SKM-1 treated with dmso at 0.1 percent for 144 hours (cell line): ENCODE results near the gene GABBR1.

Experiments used
- DNase-seq: peaks from one replicate; lab custom pipeline; 2025; ENCODE audit not compliant: unreplicated experiment; lab: John Stamatoyannopoulos, UW

Gene GABBR1

DNA sequence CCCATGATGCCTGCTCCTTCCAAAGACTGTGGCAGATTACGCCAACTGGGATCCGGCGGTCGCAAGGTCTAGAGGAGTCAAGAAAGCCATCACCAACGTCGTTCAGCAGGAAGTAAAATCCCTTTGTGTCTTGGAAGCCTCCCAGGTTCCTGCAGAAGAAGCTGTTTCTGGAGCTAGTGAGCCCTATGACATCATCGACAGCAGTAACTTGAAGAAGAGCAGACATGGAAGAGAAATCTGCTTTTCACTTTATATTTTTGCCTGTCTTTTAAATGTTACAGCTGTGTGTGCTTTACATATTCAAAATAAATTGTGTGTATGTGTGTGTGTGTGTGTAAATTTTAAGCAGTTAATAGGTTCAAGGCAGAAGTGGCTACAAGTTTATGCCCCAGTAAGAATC lies 55.4 kb downstream of the GABBR1 start:
- no peak for DNase-seq

DNA sequence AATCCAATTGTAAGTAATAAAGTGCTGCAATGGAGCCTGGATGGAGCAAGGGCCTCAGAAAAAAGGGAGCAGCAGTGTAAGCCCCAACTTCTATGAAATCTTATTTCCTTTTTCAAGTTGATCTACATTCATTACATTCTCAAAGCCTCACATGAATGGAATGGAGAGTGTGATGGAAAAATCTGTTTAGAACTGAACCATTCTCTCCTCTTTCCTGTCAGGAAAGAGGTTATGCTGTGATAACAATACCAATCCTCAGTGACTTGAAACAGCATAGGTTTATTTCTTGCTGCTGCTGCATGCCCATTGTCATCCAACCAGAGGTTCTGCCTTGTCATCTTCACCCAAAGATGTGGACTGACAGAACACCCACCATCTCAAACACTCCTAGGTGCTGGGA lies 56.9 kb downstream of the GABBR1 start:
- DNase-seq, result no peak

DNA sequence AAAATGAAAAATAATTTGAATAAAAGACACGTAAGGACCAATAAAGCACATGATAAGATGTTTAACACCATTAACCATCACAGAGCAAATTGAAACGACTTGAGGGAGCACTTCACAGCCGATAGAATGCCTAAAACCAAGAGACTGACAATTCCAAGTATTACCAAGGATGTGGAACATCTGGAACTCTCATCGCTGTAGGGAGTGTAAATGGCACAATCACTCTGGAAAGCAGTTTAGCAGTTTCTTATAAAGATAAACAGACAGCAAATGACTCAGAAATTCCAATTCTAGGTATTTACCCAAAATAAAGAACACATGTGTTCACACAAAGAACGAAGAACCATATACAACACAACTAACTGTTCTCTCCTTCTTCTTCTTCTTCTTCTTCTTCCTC lies 65.0 kb downstream of the GABBR1 start:
- no peak for DNase-seq

DNA sequence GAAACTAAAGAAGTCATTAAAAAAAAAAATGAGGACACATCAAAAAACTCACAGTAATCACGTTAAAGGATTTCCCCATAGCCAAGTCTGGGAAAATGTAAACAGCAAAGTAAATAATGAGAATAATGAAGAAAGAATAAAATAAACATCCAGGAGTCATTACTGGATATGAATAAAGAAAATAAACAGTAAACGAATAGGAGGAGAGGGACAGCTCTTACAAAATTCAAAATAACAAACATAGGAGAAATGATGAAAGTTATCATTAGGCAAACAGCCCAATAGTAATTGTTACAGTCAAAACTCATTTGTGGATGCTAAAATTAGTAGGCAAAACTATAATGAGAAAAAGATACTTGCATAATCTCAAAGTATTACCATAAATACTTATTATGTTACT lies 65.4 kb downstream of the GABBR1 start:
- no peak for DNase-seq

DNA sequence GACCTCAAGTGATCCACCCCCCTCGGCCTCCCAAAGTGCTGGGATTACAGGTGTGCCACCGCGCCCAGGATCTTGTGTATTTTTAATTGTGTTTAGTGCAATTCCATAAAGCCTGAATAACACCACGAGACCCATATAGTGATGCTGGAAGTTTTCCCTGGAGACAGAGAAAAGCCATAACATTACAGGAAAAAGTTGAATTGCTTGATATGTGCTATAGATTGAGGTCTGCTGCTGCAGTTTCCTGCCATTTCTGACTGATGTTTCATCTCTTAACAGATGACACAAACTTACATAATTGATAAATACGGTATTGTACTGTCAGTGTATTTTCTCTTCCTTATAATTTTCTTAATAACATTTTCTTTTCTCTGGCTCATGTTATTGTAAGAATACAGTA lies 66.1 kb downstream of the GABBR1 start:
- DNase-seq, result no peak

DNA sequence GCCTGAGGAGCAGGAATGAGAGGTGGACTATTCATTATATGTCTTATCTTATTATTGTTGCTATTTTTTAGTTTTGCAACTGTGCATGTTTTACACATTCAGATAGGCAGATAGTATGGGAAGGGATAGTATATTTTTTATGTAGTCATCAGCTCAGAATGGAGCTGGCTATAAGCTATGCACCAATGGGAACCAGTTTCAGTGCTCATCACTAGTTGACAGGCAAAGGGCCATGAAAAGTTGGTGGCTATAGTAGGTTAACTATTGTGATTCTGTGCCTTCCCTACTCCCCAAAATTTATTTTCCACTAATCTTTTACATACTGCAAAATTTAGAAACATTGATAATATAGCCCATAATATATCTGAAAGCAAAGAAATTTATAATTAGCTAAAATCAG lies 68.1 kb downstream of the GABBR1 start:
- no peak for DNase-seq

DNA sequence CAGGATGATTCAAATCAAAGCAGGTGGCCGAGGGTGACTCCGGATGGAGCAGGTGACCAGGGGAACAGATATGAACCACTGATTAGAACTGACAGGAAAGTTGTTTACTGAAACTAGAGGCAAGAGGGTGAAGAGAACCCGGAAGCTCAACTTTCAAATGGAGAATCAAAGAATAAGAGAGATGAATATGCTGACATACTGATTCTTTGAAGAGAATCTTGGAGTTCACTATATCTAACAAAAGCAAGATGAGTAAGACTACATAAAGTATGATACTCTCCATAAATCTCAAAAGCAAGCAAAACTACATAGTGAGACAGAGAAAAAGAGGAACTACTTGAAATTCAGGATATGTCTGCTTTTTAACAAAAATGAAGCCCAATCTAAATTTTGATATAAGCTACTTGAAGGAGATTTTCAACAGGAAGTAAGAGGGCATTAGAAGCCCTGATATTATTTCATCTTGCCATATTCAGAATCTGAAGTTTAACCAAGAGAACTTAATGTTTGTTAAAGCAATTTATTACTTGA lies 69.5 kb downstream of the GABBR1 start:
- no peak for DNase-seq

DNA sequence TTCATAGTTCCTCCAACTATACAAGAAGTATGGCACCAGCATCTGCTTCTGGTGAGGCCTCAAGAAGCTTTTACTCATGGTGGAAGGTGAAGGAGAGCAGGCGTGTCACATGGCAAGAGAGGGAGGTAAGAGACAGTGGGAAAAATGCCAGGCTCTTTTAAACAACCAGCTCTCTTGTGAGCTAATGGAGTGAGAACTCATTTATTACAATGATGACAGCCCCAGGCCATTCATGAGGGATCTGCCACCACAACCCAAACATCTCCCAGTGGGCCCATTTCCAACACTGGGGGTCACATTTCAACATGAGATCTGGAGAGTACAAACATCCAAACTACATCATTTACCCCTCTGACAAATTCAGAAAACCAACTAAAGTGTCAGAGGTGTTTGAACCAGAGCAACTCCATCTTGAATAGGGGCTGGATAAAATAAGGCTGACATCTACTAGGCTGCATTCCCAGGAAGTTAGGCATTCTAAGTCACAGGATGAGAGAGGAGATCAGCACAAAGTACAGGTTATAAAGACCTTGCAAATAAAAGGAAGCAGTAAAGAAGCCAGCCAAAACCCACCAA lies 71.3 kb downstream of the GABBR1 start:
- DNase-seq, result no peak

DNA sequence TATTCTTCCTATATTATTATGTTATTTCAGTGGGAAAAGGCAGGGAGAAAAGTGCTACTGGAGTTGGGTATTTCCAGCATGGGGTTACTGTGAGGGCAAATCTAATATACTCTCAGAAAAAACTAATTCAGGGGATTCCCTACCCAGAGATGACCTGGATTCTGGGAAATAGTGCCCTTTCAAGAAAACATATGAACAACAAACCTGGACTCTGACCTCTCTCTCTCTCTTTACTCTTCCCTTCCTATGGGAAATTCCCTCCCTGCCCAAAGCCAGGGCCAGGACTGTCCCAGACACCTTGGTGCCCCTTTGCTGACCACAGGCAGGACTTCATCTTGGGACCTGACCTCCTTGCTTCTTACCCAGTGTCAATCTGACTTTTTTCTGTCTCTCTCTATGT lies 71.9 kb downstream of the GABBR1 start:
- DNase-seq, result no peak

DNA sequence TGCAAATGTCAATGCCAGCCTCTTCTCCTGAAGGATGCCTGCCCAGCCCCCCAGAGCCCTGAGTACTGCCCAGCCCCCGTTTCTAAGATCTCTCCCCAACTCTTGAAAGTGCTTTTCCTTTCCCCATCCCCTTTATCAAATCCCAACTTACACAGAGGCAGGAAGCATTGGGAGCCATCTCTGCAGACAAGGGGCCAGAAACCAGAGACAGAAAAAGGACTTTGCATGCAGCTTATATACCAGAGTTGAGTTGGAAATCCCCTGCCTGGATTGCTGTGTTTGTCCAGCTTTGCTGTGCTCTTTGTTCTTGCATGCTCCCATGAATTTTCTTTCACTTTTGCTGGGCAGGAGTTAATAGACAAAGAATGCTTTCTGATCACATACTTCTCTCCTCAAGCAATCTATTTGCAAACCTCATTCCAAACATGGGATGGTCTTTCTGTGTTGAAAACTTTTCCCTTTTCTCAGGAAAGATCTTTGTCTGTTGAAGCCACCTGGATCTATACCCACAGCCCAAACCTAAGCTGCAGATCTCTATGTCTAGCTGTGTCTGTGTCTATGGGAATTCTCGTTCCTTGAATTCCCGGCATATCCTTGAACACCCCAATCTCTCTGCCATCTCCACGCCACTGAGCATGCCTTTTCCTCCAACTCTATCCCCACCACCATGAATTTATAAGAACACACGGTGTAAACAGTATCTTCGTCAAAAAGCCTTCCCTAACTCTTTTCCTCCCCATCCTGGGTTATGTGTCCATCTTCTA lies 73.3 kb downstream of the GABBR1 start, which contains the start of gene UBD:
Gene UBD, minus strand, starts transcription at position 209 of the 764 bp plus-strand sequence. Its CDS starts 31 bp downstream, at position 178.
- no peak for DNase-seq

DNA sequence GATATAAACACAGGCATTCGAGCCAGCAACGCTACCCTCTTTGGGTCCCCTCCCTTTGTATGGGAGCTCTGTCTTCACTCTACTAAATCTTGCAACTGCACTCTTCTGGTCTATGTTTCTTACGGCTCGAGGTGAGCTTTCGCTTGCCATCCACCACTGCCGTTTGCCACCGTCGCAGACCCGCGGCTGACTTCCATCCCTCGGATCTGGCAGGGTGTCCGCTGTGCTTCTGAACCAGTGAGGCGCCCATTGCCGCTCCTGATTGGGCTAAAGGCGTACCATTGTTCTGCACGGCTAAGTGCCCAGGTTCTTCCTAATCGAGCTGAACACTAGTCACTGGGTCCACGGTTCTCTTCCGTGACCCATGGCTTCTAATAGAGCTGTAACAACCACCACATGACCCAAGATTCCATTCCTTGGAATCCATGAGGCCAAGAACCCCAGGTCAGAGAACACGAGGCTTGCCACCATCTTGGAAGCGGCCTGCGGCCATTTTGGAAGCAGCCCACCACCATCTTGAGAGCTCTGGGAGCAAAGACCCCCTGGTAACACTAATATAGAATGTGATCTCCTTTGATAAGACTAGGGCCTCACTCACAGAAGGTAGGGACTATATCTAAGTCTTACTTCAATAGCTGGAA lies 74.4 kb downstream of the GABBR1 start:
- no peak for DNase-seq

DNA sequence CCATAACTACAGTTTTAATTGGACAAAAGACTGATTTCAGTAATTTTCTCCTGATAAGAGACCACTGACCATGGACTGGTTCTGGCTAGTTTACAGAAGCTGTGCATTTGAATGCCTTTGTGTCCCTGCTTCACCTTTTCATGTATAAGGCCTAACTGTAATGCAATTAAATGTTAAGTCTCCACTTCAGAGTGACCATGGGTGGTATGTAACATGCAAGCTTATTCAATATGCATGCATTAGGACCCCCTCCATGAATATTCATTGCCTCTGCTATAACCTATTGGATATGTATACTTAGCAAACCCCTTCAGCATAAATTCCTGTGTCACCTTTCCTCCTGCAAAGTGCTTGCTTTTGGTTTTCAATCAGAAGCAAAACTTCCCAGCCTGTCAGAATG lies 75.7 kb downstream of the GABBR1 start:
- no peak for DNase-seq

DNA sequence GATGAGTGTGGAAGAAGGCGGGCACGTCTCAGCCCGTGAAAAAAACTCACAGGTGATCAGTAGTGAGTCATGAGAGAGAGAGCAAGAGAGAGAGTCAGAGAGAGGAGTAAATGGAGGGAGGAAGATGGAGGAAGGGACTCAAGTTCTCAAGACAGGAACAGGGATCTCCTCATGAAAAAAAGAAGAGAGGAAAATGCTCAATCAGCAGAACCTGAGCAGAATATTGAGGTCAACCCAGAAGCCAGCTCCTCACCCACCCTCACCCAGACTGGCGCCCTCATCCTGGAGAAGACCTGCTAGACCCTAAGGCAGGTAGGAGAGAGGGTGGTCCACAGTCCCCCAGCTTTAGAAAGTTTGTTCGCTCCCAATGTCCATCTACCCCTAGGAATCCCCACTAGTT lies 78.2 kb downstream of the GABBR1 start:
- no peak for DNase-seq

DNA sequence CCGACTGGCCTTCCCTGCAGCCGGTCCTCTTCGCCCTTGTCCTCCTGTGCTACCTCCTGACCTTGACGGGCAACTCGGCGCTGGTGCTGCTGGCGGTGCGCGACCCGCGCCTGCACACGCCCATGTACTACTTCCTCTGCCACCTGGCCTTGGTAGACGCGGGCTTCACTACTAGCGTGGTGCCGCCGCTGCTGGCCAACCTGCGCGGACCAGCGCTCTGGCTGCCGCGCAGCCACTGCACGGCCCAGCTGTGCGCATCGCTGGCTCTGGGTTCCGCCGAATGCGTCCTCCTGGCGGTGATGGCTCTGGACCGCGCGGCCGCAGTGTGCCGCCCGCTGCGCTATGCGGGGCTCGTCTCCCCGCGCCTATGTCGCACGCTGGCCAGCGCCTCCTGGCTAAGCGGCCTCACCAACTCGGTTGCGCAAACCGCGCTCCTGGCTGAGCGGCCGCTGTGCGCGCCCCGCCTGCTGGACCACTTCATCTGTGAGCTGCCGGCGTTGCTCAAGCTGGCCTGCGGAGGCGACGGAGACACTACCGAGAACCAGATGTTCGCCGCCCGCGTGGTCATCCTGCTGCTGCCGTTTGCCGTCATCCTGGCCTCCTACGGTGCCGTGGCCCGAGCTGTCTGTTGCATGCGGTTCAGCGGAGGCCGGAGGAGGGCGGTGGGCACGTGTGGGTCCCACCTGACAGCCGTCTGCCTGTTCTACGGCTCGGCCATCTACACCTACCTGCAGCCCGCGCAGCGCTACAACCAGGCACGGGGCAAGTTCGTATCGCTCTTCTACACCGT lies 79.5 kb downstream of the GABBR1 start:
- DNase-seq, result peak; percentile 12

DNA sequence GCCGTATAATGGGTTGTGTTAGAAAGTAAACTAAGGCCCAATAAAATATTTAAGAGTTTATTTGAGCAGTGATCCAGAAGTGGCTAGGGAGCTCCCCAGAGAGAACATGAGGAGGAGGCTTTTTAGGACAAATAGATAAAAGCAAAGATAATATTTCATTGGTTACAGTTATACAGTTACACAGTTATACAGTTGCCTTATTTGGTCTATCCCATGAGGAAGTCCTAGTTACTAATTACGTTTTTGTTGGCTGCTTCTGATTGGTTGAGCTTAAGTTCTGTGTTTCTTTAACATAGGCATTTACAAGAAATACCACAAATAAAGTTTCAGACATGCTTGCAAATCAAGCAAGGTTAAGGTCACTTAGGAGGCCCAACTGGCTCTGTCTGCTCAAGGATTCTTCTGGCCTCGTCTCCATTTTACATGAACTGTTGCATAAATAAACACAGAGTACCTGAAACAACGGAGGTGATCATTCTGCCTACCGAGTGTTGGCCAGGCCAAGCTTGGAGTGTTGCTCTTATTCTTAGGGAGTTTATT lies 80.4 kb downstream of the GABBR1 start:
- peak; percentile 41 for DNase-seq

DNA sequence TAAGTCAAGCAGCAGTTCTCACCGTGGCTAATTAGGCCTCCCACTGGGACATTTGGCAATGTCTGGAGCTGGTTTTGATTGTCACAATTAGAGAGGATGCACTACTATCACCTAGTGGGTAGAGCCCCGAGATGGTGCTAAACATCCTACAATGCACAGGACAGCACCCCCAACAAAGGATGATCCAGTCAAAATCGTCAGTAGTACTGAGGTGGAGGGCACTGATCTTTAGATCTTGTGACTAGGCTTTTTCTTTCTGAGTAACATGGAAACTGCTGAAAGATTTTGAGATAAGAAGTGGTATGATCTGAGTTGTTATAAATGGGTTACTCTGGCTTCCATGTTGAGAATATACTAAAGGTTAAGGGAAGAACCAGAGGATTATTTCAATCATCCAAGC lies 85.4 kb downstream of the GABBR1 start:
- no peak for DNase-seq

DNA sequence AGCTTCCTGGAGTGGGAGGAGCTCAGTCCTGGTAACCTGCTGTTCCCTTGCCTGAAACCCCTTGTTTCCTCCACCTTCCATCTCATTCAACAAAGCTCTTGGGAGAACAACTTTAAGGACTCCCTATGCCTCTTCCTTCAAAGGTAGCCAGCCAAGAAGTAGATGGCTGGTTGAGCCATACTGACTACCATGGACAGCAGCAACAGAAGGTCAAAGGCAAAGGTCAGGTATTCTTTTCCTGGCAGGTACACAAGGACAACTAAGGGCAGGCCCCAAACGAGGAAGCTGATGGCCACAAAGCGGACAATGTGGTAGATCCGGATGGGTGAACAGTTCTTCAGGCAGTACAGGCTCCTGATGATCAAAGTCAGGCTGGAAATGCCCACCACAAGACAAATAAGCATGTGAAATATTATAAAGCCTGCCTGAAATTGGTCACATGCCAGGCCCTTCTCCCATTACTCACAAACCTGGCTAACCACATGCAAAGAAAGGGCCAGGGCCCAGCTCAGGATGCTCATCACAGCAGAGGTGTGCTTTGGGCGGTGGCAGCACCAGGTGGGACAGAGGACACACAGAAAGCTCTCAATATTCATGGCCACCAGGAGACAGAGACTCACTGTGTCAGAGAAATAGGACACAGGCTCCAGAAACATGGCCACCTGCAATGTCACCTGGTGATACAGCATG lies 95.1 kb downstream of the GABBR1 start:
- DNase-seq, result no peak

DNA sequence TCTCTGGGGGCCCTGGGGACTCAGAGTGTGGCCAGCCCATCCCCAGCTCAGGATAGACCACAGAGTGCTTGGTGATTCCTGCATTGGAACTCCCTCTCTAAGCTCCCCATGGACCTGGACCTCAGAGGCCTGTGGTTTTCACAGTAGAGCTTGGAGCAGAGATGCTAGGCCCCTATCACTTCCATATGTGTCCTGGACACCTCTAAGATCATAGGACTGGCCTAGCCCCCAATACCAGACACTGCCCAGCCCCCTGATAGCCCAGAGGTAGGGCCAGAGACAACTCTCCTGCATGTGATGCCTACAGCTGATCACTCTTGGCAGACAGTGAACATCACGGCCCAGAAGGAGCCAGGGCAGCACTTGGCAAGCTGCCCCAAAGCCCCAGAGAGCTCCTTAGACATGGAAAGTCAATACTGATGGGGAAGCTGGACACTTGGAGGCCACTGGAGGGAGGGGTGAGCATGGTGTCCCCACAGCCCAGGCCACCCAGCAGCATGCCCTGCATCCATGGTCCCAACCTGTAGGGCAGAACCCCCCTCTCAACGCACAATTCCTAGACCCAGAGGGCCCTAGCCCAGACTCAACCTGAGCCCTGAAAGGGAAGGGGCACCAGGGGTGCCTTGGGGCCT lies 100.5 kb downstream of the GABBR1 start:
- no peak for DNase-seq

DNA sequence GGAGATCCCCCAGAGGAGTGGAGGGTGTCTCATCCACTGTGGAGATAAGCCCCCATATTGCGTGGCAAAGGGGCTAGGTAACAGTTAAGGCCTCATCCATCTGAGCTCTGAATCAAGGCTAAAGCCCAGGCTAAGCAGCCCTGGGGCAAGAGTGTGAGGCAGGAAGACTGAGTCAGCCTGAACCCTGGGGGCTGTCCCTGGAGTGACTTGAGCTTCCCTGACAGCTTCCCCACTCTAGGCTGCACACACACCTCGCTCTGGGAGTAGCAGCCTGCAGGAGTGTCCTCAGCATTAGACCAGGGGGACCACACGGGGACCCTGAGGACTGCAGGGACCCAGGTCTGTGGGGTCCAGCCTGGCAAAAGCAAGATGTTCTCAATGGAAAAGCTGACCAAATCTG lies 101.3 kb downstream of the GABBR1 start:
- no peak for DNase-seq

DNA sequence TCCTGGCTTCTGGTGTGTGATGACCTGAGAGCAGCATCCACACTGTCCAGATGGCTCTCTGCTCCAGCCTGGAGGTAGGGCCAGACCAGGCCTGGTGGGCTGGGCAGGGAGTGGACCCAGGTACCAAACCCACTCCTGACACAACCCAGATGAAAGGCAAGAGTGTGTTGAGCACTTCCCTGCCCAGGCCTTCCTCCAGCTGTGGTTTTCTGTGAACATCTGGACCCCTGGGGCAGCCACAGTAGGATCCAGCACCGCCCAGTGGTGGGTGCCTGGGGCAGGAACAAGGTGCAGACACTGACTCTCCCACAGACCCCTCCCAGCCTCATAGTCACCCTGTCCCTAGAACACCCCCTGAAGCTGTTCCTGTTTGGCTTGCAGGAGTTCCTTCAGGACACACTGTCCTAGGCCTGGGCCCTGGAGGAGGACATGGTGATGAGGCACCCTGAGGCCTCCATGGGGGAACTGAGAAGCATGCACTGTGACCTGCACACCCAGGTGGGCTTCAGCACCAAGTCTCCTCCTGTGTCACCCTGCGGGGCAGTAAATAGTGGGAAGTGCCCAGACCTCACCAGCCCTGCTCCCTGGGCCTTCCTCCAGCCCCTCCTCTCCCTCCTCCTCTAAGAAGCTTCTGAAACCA lies 102.2 kb downstream of the GABBR1 start:
- no peak for DNase-seq
